GM21529 (cell line): ENCODE measurements around the gene SGTB.
"Not testable (repeated sequence)": the region's sequence is repeated elsewhere in the genome, so short reads cannot be mapped to it uniquely, and the experiment has no call there.

Experiments
- ATAC-seq: cut with Tn5 transposase; IDR thresholded peaks from one replicate; pipeline ENCODE4 v1.9.1; 2021; ENCODE audit not compliant: unreplicated experiment

SGTB gene

DNA sequence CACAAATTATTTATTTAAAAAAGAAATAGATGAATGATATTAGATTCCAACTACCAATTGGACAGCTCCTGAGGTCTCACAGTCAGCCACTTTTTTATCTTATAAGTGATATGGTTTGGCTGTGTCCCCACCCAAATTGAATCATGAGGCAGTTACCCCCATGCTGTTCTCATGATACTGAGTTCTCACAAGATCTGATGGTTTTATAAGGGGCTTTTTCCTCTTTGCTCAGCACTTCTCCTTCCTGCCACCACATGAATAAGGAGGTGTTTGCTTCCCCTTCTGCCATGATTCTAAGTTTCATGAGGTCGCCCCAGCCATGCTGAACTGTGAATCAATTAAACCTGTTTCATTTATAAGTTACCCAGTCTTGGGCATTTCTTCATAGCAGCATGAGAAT, 13.0 kb upstream of the SGTB start:
- no peak for ATAC-seq

DNA sequence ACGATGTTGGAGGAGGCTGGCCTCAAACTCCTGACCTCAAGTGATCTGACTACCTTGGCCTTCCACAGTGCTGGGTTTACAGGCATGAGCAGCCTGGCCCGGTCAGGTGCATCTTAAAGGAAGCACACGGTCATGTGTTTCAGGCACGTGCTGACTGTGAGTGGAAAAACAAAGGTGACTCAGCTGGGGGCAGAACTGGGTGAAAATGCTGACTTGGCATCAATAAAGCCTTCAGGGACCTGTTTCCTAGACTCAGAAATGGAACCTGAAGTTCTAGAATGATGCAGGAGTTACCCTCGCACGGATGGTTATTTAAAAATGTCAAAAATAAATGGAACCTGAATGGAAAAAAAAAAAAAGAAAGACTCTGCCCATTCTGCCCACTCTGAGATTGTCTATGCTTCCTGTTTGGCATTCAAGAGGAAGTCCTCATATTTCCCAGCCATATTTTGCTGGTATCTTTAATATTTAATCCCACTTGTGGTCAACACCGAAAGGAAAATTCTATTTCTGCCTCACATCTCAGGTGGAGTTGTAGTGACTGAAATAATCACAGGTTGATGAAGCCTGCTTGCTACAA, 12.4 kb upstream of the SGTB start:
- ATAC-seq = not testable (repeated sequence)

DNA sequence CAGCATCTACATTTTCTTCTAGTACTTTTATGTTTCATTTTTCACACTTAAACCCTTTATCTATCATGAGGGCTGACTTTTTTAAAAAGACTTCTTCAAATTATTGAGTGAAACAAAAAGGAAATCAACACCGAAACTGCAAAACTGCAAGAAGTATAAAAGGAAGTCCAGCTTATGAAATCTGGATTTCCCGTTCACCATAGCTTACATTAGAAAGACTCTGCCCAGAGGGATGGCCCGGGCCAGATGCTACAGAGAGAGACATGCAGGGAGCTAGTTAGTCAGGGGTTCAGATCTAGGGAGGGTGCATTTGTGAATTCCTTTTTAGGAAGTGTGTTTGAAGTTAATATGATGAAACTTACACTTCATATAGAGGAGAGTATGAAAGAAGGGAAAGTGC, 10.1 kb upstream of the SGTB start:
- ATAC-seq = not testable (repeated sequence)

DNA sequence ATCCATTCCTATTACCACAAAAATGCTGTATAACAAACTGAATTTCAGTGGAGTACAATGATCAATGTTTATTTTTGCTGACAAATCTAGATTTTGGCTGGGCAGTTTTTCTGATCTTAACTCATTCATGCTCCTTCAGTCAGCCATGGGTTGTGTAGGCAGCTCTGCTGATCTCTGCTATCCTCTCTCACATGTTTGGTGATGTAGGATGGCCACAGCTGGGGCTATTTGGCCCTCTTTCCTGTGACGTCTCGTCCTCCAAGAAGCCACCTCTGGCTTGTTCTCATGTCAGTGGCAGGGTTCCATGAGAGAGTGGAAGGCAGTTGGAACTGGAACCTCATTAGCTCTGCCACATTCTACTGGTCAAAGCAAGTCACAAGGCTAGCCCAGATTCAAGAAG, 9.0 kb upstream of the SGTB start:
- no peak for ATAC-seq

DNA sequence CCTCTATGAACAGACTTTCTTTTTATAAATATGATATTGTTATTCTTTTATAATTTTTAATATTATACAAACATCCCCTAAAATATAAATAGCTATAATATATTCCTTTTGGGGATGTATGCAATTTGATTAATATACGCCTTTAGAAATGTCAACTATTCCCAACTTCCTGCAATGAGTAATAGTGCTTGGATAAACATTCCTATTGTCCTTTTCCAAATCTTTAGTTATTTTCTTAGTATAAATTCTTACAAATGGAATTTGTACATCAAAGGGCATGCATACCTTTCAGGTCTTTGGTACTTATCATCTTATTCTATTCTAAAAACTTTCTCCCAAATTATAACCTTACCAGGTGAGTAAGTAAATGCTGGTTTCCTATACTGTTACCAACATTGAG, 6.3 kb upstream of the SGTB start:
- ATAC-seq = no peak

DNA sequence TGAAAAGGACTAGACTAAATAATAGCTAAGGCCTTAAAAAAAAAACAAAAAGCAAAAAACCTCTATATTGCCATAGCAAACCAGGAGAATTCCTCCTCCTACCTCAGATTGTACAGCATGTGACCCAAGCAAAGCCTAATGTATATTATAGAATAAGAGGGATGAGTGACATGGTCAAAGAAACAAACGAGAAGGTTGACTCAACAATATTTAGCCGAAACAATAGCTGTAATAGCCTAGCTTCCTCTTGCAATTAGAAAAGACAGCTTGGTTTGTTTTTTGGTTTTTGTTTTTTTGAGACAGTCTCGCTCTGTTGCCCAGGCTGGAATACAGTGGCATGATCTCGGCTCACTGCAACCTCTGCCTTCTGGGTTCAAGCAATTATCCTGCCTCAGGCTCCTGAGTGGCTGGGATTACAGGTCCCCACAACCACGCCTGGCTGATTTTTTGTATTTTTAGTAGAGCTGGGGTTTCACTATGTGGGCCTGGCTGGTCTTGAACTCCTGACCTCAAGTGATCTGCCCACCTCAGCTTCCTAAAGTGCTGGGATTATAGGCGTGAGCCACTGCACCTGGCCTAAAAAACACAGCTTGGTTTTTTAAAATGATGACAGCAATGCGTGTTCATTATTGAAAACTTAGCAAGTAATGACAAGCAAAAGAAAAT, 5.7 kb upstream of the SGTB start:
- ATAC-seq = no peak

DNA sequence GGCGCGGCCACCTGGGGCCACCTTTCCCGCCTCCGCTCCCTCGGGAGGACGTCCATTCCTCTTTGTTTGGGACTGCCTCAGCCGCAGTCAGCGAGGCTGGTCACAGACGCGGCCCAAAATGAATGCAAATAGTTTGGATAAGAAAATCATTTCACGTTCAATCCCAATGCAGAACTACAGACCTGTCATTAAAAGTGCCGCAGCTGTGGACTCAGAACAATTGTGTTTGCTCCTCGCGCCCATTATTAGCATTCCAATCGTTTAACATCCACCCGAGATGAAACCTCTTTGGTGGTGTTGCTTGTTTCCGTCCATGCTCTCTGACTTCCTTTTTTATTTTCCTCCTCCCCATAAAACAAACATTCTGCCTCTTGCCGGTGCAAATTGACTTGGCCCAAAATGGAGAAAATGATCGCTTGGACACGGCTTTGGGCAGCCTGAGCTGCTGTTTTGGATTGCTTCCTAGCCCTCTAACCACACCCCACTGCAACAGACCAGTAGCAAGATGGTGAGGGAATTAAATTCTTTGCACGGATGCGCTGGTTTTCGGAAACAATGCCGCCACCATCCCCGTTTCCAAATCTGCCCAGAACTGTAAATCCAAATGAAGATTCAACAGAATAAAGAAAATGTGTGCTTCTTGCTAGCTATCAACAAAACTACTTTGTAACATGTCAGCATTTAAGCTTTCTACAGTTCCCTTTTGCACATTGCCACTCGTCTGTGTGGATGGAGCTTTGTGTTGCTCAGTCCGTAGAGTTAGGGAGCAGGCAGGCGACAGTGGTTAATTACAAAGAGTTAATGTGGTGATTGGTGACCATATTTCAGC, 880 bp upstream of the SGTB start:
- ATAC-seq = peak; percentile 7

DNA sequence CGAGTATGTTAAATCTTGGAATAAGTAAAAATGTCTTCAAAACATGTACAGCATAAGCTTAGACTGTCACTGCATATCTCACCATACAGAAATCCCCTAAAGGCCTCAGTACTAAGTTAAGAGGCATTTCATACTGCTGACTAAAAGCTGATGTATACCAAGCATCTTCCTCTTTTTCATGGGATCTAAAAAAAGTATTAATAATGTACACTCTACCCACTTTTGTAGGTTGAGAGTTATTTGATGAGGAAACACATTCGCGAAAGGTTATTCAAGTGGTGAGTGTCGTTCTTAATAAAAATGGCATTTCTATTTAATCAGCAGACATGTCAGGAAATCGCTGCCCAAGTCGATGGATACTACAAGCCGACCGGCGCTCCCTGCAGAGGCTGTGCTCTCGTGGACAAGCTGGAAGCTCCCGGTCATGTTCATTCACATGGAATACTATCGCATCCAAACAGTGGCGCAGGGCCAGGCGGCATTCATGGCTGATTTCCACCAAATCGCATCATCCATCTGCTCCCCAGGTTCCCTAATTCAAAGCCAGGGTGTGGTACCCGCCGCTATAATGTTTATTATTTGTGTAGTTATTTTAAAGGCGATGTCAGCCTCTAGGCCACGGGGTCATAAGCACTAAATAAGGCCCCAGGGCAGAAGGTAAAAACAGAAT, 724 bp downstream of the SGTB start:
- peak; percentile 18 for ATAC-seq

DNA sequence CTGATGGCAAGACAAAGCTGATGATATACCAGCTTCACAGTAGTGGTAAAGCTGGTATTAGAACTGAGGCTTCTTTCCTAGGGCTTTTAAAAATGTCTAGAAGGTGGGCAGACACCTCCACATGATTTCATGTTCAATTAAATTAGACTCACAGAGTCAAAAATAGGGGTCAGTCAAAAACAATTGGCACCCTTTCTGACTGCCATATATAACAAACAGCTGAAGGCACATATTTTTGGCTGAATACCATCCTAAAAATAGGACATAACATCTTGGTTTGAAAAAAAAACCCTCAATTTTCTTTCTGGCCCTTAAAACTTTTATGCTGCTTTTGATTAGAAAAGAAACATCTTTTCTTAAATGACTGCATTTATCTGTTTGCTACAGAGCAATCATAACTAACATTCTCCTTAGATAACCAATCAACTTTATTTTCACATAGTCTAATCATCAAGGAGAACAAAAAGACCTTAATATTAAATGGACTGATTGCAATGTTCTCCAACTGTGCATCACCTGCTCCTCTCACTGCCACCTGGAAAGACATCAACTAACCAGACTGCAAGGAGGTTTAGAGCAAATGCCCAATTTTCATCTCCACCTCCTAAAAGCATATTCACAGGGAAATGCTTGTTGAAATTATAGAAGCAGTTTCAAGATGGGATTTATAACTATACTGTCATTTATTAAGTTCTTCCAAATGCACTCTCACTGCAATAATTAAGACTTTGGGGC, 3.2 kb downstream of the SGTB start:
- ATAC-seq = no peak

DNA sequence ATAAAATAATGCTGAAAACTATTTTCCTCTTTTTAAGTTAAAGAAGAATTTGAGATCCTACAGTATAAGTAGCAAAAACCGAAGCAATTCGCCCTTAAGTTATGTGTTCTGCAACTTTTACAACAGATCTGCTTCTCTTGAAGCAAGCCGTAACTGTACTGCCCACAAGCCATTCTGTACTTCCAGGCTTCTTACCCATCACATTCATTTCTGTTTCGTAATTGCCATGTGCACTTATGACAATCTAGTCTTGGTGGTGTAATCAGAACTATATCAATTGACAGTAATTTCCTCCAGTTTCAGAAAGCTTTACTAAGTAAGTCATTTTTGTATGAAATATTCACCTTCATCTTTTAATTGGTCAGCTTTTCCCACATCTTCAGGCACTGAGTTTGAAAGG, 13.8 kb downstream of the SGTB start:
- no peak for ATAC-seq

DNA sequence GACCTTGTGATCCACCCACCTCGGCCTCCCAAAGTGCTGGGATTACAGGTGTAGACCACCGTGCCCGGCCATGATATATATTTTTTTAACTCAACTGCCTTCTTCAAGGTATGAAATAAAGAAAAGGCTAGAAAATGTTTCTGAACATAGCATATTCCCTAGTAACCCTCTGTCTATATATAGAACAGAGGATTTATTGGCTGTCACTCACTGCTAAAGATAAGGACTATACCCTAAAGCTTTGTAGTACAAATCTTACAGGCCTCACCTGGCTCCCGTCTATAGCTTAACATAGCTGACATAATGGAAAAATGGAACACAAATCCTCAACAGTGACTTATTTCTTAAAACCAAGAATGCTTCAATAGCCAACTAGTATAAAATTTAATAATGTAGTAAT, 14.2 kb downstream of the SGTB start:
- no peak for ATAC-seq

DNA sequence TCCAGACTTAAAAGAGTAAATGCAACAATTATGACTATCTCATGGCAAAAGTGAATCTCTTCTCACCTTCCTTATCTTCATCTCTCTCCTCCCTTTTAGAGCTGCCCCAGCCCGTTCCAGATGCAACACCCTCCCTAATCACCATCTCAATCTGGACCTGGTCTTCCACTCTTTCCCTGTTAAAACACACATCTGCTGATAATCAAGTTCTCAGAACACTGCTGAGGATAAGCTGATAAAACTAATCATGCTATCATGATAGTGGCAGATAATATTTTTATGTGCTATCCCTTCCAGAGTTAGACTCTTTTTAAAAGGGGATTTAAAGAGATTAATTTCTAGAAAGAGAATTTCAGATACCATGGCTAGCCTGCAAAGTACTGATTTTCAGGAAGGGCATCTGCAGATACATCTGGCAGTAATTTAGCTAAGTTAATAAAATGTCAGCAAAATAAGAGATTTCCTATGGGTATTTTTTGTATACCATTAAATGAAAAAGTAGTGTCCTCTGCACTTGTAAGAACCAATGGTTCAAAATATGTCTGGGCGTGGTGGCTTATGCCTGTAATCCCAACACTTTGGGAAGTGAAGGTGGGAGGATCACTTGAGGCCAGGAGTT, 17.2 kb downstream of the SGTB start:
- ATAC-seq = no peak

DNA sequence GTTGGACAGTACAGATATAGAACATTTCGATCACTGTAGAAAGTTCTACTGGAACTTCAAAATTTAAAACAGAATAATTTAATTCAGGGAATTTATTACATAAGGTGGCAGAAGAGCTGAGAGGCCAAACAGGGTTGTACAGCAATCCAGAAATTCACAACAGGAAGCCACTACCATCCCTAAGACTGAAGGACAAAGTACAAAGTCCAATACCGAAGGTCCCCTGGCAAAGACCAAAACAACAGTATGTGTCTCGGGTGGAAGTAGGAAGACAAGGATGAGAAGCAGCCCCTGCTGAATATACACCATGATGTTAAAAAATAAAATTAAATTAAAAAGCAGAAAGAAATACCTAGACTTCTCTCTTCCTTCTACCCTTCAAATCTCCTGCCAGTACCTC, 19.9 kb downstream of the SGTB start:
- no peak for ATAC-seq

DNA sequence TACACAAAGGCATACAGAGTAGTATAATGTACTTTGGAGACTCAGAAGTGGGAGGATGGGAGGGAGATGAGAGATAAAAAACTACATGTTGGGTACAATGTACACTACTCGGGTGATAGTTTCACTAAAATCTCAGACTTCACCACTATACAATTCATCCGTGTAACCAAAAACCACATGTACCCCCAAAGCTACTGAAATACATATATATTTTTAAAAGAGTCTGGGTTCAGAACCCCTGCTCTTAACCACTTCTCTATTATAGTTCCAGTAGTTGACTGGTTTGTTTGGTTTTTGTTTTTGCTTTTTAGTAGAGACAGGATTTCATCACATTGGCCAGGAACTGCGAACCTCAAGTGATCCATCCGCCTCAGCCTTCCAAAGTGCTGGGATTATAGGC, 22.6 kb downstream of the SGTB start:
- ATAC-seq = peak; percentile 49

DNA sequence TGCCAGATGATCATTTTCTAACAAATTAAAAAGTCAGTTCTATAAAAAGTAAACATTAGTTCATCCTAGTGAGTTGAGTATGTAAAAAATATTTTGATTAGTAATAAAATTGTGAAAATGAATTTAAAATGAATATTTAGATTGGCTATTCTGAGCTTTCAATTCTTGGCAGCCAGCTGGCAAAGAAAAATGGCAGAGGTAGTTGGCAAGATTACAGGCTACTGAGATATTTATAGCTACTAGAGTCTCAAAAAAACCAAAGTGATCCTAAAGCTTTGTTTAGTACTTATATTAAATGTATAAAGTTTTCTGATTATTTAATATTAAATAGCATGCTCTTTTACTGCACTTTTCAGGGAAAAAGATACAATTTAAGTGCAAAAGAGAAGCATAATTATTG, 25.0 kb downstream of the SGTB start:
- ATAC-seq = no peak

DNA sequence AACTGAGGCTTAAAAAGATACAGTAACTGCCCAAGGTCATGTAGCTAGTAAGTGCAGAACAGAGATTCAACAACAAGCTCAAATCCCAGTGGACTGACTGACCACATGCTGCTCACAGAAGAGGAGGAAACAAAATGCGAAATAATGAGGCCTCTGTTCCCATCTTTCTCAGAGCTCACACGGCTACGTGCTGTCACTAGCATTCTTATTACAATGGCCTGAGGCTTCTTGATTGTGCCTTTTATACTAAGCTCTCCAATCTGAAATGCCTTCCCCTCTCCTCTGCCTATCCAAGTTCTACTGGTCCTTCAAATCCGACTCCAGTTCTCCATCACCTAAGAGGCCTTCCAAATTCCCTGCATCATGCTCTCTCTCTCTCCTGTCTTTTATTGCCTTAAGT, 26.0 kb downstream of the SGTB start:
- ATAC-seq = no peak

DNA sequence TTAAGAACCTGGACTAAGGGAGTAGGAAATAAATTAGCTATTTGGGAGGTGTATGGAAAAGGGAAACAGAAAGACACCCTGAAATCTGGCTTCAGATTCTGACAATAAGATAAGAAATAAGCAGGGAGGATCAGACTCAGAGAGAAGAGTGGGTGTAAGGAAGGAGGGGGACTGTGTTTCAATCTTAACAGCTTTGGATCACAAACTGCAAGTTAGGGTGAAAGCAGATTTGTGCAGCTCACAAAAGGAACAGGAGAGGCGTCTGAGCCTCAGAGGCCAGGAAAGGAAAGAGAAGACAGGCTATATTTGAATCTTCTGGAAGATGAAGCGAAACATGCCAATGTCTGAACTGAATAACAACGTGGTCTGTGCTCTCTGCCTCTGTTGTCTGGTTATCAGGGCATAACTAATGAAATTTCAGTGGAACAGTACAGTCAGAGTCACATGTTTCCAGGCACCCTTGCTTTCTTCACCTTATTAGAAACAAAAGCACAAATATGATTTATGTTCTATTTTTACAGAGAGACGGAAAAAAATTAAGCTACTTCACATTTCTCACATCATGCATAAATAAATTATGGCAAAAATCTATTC, 26.6 kb downstream of the SGTB start:
- no peak for ATAC-seq

DNA sequence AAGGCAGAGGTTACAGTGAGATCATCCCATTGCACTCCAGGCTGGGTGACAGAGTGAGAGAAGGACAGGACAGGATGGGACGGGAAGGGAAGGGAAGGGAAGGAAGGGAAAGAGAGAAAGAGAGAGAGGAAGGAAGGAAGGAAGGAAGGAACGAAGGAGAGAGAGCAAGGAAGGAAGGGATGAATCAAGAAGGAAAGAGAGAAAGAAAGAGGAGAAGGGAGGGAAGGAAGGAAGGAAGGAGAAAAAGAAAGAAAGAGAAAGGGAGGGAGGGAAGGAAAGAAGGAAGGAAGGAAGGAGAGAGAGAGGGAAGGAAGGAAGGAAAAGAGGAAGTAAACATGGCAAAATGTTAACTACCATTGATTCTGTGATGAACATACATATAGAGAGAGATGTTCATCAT, 28.8 kb downstream of the SGTB start:
- ATAC-seq = no peak

DNA sequence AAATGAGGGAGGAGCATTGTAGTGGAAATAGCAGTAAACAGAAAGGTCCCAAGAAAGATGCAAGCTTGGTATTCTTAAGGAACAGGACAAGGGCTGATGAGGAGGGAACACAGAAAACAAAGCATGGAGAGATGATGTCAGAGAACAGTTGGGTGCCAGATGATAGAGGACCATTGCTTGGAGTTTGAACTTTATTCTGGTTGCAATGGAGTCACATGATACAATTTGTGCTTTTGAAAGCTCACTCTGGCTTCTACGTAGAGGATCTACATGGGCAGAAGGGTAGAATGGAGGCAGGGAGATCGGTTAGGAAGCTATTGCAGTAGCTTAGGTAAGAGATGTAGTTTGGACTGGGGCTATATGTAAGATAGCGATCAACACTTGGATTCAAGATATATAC, 39.8 kb downstream of the SGTB start:
- no peak for ATAC-seq

DNA sequence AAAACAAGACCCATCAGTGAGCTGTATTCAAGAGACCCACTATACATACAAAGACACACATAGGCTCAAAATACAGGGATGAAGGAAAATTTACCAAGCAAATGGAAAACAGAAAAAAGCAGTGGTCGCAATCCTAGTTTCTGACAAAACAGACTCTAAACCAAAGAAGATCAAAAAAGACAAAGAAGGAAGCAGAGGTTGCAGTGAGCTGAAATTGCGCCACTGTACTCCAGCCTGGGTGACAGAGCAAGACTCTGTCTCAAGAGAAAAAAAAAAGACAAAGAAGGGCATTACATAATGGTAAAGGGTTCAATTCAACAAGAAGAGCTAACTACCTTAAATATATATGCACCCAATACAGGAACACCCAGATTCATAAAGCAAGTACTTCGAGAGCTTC, 45.9 kb downstream of the SGTB start:
- ATAC-seq = not testable (repeated sequence)
